NCI-H146 treated with DMSO at 0.1 percent for 48 hours (cell line): ENCODE data around the gene TIAM1.

Source experiments
- DNase-seq: peaks from one replicate; lab custom pipeline; 2025; ENCODE audit not compliant: unreplicated experiment; lab: John Stamatoyannopoulos, UW

TIAM1 gene

GRCh38 chr21:31343680-31344480, at the start of gene TIAM1:
Gene TIAM1 (minus strand): TSS chr21:31344261. CDS start chr21:31266972, 77,289 bp downstream.
- DNase-seq: no peak

GRCh38 chr21:31387560-31388186, 43.6 kb upstream of the TIAM1 start:
- no peak for DNase-seq

GRCh38 chr21:31386006-31386405, 41.9 kb upstream of the TIAM1 start:
- DNase-seq: no peak

GRCh38 chr21:31383770-31384169, 39.7 kb upstream of the TIAM1 start:
- no peak for DNase-seq

GRCh38 chr21:31382060-31382459, 38.0 kb upstream of the TIAM1 start:
- DNase-seq: no peak

- no peak for DNase-seq
These were observed 32.2 kb upstream of the TIAM1 start for GRCh38 chr21:31376301-31376700.

GRCh38 chr21:31374395-31374794, 30.3 kb upstream of the TIAM1 start:
- DNase-seq: no peak

- no peak for DNase-seq
These were observed 28.4 kb upstream of the TIAM1 start for GRCh38 chr21:31372471-31372765.

GRCh38 chr21:31371715-31372470, 27.8 kb upstream of the TIAM1 start:
- DNase-seq: no peak

GRCh38 chr21:31370893-31371544, 27.0 kb upstream of the TIAM1 start:
- no peak for DNase-seq

GRCh38 chr21:31370281-31370892, 26.3 kb upstream of the TIAM1 start:
- no peak for DNase-seq

GRCh38 chr21:31368361-31368760, 24.3 kb upstream of the TIAM1 start:
- DNase-seq: no peak

- no peak for DNase-seq
These were observed 23.7 kb upstream of the TIAM1 start for GRCh38 chr21:31367801-31368200.

GRCh38 chr21:31366825-31367224, 22.8 kb upstream of the TIAM1 start:
- DNase-seq: no peak

GRCh38 chr21:31364253-31364945, 20.3 kb upstream of the TIAM1 start:
- no peak for DNase-seq

- no peak for DNase-seq
These were observed 19.7 kb upstream of the TIAM1 start for GRCh38 chr21:31363720-31364119.

GRCh38 chr21:31360717-31361116, 16.7 kb upstream of the TIAM1 start:
- DNase-seq: no peak

GRCh38 chr21:31358158-31358557, 14.1 kb upstream of the TIAM1 start:
- no peak for DNase-seq

GRCh38 chr21:31356440-31356839, 12.4 kb upstream of the TIAM1 start:
- DNase-seq: no peak

GRCh38 chr21:31354604-31355443, 10.8 kb upstream of the TIAM1 start:
- DNase-seq: no peak
